Fibroblast of lung (primary cell): ENCODE measurements around the gene NDUFA6.
"Not testable (repeated sequence)": the region's sequence is repeated elsewhere in the genome, so short reads cannot be mapped to it uniquely, and the experiment has no call there.

Source experiments
- EZH2 ChIP-seq: IDR thresholded peaks from 2 replicates; pipeline ENCODE4 v1.5.1; 2012; ENCODE audit warnings: low read length, control low read depth, mild to moderate bottlenecking; ENCODE audit errors: missing control alignments
- TF ChIP-seq, protein P1 (sequence below), 2 donors: IDR thresholded peaks in 1 of 2; conservative IDR thresholded peaks in 1 of 2; 1 replicate in 1 of 2; 2 replicates in 1 of 2; pipeline ENCODE4 v1.5.1; 2011 to 2012; ENCODE audit warnings: low read length in 2 of 2, control low read depth in 1 of 2, inconsistent platforms in 1 of 2, low read depth in 1 of 2, mild to moderate bottlenecking in 1 of 2

DNA sequence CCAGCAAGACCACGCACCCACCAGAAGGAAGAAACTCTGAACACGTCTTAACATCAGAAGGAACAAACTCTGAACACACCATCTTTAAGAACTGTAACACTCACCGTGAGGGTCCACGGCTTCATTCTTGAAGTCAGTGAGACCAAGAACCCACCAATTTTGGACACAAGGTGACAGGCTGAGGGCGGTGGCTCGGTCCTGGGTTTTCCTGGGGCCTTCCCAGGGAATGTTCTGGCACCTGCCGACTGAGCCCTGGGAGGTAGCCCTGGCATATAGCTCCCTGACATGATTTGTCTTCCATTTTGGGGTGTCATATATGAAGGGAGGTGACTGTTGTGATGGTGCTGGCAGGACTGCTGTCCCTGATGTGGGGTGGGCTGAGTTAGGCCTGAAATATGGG, 48.9 kb upstream of the NDUFA6 start:
- TF ChIP-seq, protein P1, sequence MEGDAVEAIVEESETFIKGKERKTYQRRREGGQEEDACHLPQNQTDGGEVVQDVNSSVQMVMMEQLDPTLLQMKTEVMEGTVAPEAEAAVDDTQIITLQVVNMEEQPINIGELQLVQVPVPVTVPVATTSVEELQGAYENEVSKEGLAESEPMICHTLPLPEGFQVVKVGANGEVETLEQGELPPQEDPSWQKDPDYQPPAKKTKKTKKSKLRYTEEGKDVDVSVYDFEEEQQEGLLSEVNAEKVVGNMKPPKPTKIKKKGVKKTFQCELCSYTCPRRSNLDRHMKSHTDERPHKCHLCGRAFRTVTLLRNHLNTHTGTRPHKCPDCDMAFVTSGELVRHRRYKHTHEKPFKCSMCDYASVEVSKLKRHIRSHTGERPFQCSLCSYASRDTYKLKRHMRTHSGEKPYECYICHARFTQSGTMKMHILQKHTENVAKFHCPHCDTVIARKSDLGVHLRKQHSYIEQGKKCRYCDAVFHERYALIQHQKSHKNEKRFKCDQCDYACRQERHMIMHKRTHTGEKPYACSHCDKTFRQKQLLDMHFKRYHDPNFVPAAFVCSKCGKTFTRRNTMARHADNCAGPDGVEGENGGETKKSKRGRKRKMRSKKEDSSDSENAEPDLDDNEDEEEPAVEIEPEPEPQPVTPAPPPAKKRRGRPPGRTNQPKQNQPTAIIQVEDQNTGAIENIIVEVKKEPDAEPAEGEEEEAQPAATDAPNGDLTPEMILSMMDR (conservative IDR thresholded peaks at IDR 0.05 in 1 of 2, IDR thresholded peaks at IDR 0.05 in 1 of 2; ENCODE audit: low read depth in 1 of 2, low read length in 2 of 2): not testable (repeated sequence)
- TF ChIP-seq EZH2: not testable (repeated sequence)
